Stimulated activated CD8-positive, alpha-beta memory T cell treated with anti-CD3 and anti-CD28 coated beads, Interleukin-12 subunit alpha, Interleukin-12 subunit beta, amount 100 ng/mL, for 4 hours (primary cell): Measurements from ENCODE around the gene KANK4.
"Not testable (repeated sequence)": the region's sequence is repeated elsewhere in the genome, so short reads cannot be mapped to it uniquely, and the experiment has no call there.

ENCODE experiments used
- DNase-seq: peaks from one replicate; pipeline ENCODE4 v3.0.0-alpha.2; 2020; ENCODE audit warnings: low read depth

The KANK4 gene

GRCh38 chr1:62271134-62271533 lies 48.1 kb downstream of the KANK4 start:
- no peak for DNase-seq

- no peak for DNase-seq
Observed at GRCh38 chr1:62269851-62270495, 49.3 kb downstream of the KANK4 start.

- no peak for DNase-seq
Observed at GRCh38 chr1:62269439-62269838, 49.8 kb downstream of the KANK4 start.

GRCh38 chr1:62268315-62268714 lies 50.9 kb downstream of the KANK4 start:
- DNase-seq: no peak

GRCh38 chr1:62265956-62266935 lies 53.0 kb downstream of the KANK4 start:
- DNase-seq: no peak

GRCh38 chr1:62263814-62264353 lies 55.4 kb downstream of the KANK4 start:
- DNase-seq: no peak

GRCh38 chr1:62263006-62263813 lies 56.0 kb downstream of the KANK4 start:
- DNase-seq: no peak

- DNase-seq: no peak
Observed at GRCh38 chr1:62260688-62261087, 58.5 kb downstream of the KANK4 start.

- DNase-seq: no peak
Observed at GRCh38 chr1:62259551-62259950, 59.7 kb downstream of the KANK4 start.

GRCh38 chr1:62250126-62250726 lies 69.0 kb downstream of the KANK4 start:
- DNase-seq: no peak

- DNase-seq: no peak
Observed at GRCh38 chr1:62247391-62248168, 71.7 kb downstream of the KANK4 start.

- DNase-seq: no peak
Observed at GRCh38 chr1:62245201-62245600, 74.0 kb downstream of the KANK4 start.

GRCh38 chr1:62244380-62244779 lies 74.9 kb downstream of the KANK4 start:
- not testable (repeated sequence) for DNase-seq

- no peak for DNase-seq
Observed at GRCh38 chr1:62241371-62242131, 77.7 kb downstream of the KANK4 start.

GRCh38 chr1:62240651-62241370 lies 78.4 kb downstream of the KANK4 start:
- no peak for DNase-seq

- DNase-seq: not testable (repeated sequence)
Observed at GRCh38 chr1:62239652-62240403, 79.4 kb downstream of the KANK4 start.

GRCh38 chr1:62238507-62238906 lies 80.7 kb downstream of the KANK4 start:
- DNase-seq: no peak

- no peak for DNase-seq
Observed at GRCh38 chr1:62237950-62238374, 81.3 kb downstream of the KANK4 start.

- DNase-seq: no peak
Observed at GRCh38 chr1:62237361-62237760, 81.9 kb downstream of the KANK4 start.
